ENCODE measurements around the gene MTA2. TPM values are rescaled to one million over a fixed set of nuclear protein-coding genes. Genes with fewer than 3 reads are reported as not detected.

The MTA2 gene
- polyA plus RNA-seq, 4 donors: 40.5 to 64.7 (median 43.0) TPM

DNA sequence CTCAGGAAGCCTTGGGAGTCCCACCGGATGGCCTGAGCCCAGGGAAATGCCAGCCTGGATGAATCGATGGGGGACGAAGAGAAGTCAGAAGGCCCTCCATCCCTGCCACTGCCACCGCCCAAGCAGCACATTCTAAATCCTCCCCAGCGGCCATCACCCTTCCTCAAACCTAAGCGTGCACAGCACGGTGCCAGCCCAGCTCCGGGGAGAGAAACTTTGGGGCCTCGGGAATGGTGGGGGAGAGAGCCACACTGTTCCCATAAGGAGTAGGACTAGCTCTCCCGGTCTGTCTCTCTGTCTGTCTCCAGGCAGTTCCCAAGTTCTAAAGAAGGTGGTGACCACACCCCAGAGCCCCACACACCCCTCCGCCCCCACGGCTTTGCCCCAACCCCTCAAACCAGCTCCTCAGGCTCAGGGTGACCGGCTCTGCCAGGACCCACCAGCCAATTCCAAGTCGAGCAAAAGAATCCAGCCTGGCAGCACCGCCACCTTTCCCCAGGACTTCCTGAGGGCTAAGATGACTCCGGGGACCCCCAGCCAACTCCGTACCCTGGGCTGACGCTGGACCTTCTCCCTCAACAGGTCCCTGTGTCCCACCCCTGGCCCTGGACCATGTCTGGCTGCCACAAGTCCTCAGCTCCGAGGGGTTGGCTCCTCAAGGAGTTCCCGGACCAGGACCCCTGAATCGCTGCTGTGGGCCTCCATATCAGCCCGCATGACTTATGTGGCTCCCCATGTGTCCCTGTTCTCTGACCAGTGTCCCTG lies 57.8 kb downstream of the MTA2 start:
- Histone ChIP-seq H3K9me3 (ENCODE audit: control insufficient read depth in 2 of 2, insufficient read depth in 1 of 2, low read depth in 1 of 2, low read length in 1 of 2) (no peaks in the 10 kb centered on the region), H3K27ac (ENCODE audit: low read depth in 1 of 3, low read length in 2 of 3) (peak overlapping the region; percentile 94 to 96 (median 95)), H3K4me3 (ENCODE audit: low read depth in 1 of 3, low read length in 3 of 3) (peak overlapping the region; percentile 91 to 93 (median 92)), H3K36me3 (ENCODE audit: control insufficient read depth in 3 of 3, insufficient read depth in 2 of 3, low read depth in 1 of 3, low read length in 3 of 3) (peaks cover 0 to 48% (median 0%) of the 10 kb centered on the region in 3 donors), H3K4me1 (ENCODE audit: control insufficient read depth in 3 of 3, insufficient read depth in 2 of 3, low read depth in 1 of 3, low read length in 2 of 3) (peaks cover 15 to 78% (median 20%) of the 10 kb centered on the region in 3 donors), H3K27me3 (ENCODE audit: control insufficient read depth in 3 of 3, insufficient read depth in 3 of 3, low read length in 3 of 3) (no peaks in the 10 kb centered on the region)
- FAIRE-seq (no peak), DNase-seq (no peak)
- WGBS, 3 donors: 52 to 81% (median 71%) methylated on average over 19 to 22 of the region's 22 CpGs

Other genes starting within 250 kb of the MTA2 start
- gene SCGB1A1, start 182.8 kb downstream of the MTA2 start, polyA plus RNA-seq: 10 to 100 TPM in 1 of 4 donors, 1 to 10 TPM in 1, not detected in 2; 4.6 to 11.2 TPM
- 100 to 1,000 TPM in 1 of 4 donors, 10 to 100 TPM in 3; 72.1 to 110 (median 86.8) TPM for gene AHNAK, start 55.1 kb downstream of the MTA2 start, polyA plus RNA-seq
- gene EEF1G, start 28.0 kb downstream of the MTA2 start, polyA plus RNA-seq: 1,000 to 10,000 TPM; 1,124 to 2,500 (median 2,087) TPM
- gene TUT1, start 10.3 kb downstream of the MTA2 start, polyA plus RNA-seq: 10 to 100 TPM in 3 of 4 donors, 1 to 10 TPM in 1; 7.8 to 20.1 (median 16.6) TPM
- gene EML3, start 10.9 kb upstream of the MTA2 start, polyA plus RNA-seq: 10 to 100 TPM; 21.2 to 46.2 (median 35.5) TPM
- 1 to 10 TPM in 3 of 4 donors, under 1 TPM in 1; 0.54 to 8.4 (median 3.6) TPM for gene ROM1, start 11.4 kb upstream of the MTA2 start, polyA plus RNA-seq
- gene B3GAT3, start 20.1 kb upstream of the MTA2 start, polyA plus RNA-seq: 10 to 100 TPM; 16.3 to 39.3 (median 30.1) TPM
- gene GANAB, start 44.7 kb upstream of the MTA2 start, polyA plus RNA-seq: 100 to 1,000 TPM in 2 of 4 donors, 10 to 100 TPM in 2; 38.6 to 310 (median 103) TPM
- 10 to 100 TPM in 2 of 4 donors, 1 to 10 TPM in 2; 7.3 to 17.0 (median 10.1) TPM for gene INTS5, start 51.4 kb upstream of the MTA2 start, polyA plus RNA-seq
- gene C11orf98, start 63.3 kb upstream of the MTA2 start, polyA plus RNA-seq: 100 to 1,000 TPM in 3 of 4 donors, 10 to 100 TPM in 1; 56.7 to 156 (median 135) TPM
- gene CSKMT, start 63.4 kb upstream of the MTA2 start, polyA plus RNA-seq: 10 to 100 TPM in 2 of 4 donors, 1 to 10 TPM in 2; 7.0 to 18.6 (median 12.1) TPM
- 10 to 100 TPM; 11.4 to 34.9 (median 23.4) TPM for gene UQCC3, start 69.8 kb upstream of the MTA2 start, polyA plus RNA-seq
- gene LBHD1, start 70.4 kb upstream of the MTA2 start, polyA plus RNA-seq: 1 to 10 TPM; 2.2 to 7.3 (median 6.3) TPM
- gene UBXN1, start 77.2 kb upstream of the MTA2 start, polyA plus RNA-seq: 100 to 1,000 TPM; 142 to 224 (median 161) TPM
- gene LRRN4CL, start 87.7 kb upstream of the MTA2 start, polyA plus RNA-seq: 1 to 10 TPM in 1 of 4 donors, under 1 TPM in 2, not detected in 1; 0.27 to 5.5 (median 0.55) TPM
- 10 to 100 TPM; 31.2 to 69.7 (median 50.4) TPM for gene BSCL2, start 105.6 kb upstream of the MTA2 start, polyA plus RNA-seq
- gene GNG3, start 105.8 kb upstream of the MTA2 start, polyA plus RNA-seq: 1 to 10 TPM in 1 of 4 donors, under 1 TPM in 1, not detected in 2; 0.75 to 9.0 TPM
- gene HNRNPUL2, start 125.6 kb upstream of the MTA2 start, polyA plus RNA-seq: 10 to 100 TPM; 38.6 to 67.9 (median 44.1) TPM
- gene TTC9C, start 126.6 kb upstream of the MTA2 start, polyA plus RNA-seq: 10 to 100 TPM; 13.5 to 36.9 (median 31.4) TPM
- 1 to 10 TPM in 3 of 4 donors, under 1 TPM in 1; 0.27 to 7.3 (median 4.5) TPM for gene ZBTB3, start 152.3 kb upstream of the MTA2 start, polyA plus RNA-seq
- gene POLR2G, start 159.7 kb upstream of the MTA2 start, polyA plus RNA-seq: 100 to 1,000 TPM in 1 of 4 donors, 10 to 100 TPM in 3; 67.5 to 130 (median 85.6) TPM
- gene TAF6L, start 169.5 kb upstream of the MTA2 start, polyA plus RNA-seq: 10 to 100 TPM; 13.5 to 28.5 (median 16.7) TPM
- 10 to 100 TPM; 46.7 to 79.3 (median 59.2) TPM for gene TMEM179B, start 185.5 kb upstream of the MTA2 start, polyA plus RNA-seq
- gene TMEM223, start 190.1 kb upstream of the MTA2 start, polyA plus RNA-seq: 10 to 100 TPM; 15.7 to 31.6 (median 17.5) TPM
- gene NXF1, start 203.6 kb upstream of the MTA2 start, polyA plus RNA-seq: 100 to 1,000 TPM in 2 of 4 donors, 10 to 100 TPM in 2; 48.2 to 188 (median 105) TPM
- gene STX5, start 230.2 kb upstream of the MTA2 start, polyA plus RNA-seq: 10 to 100 TPM; 22.6 to 43.4 (median 31.7) TPM
- under 1 TPM in 1 of 4 donors, not detected in 3; 0.83 TPM for gene TEX54, start 231.0 kb upstream of the MTA2 start, polyA plus RNA-seq
- 10 to 100 TPM; 30.3 to 47.5 (median 35.6) TPM for gene WDR74, start 237.7 kb upstream of the MTA2 start, polyA plus RNA-seq

Data from small intestine (tissue), 7 donors.